WTC11 (cell line): Measurements from ENCODE around the gene STARD9. TPM values are rescaled to one million over a fixed set of nuclear protein-coding genes. Genes with fewer than 3 reads are reported as not detected.

Experiments used
- ATAC-seq: fragments of 200-7000 bp; cut with Tn5 transposase; 2 replicates; pipeline ENCODE4 v1.10.0; 2021; ENCODE audit warnings: mild to moderate bottlenecking, moderate library complexity
- CTCF ChIA-PET: fragments of 300-600 bp; sonication (Branson Sonifier 250); formaldehyde crosslinking; loops from one replicate; lab custom pipeline; 2021; ENCODE audit warnings: antibody characterized with exemption; lab: Charles Lee
- POLR2A ChIA-PET: fragments of 350-600 bp; sonication (Branson Sonifier 250); formaldehyde crosslinking; loops from one replicate; lab custom pipeline; 2021; ENCODE audit warnings: antibody characterized with exemption; lab: Charles Lee
- DNase-seq: peaks from one replicate; pipeline ENCODE4 v3.0.0; 2021; ENCODE audit warnings: low spot score
- H3K27ac Mint-ChIP-seq: 2 replicates; pipeline ENCODE4 v1.8.0; 2021; ENCODE audit warnings: mixed read lengths
- H3K27me3 Mint-ChIP-seq: 2 replicates; pipeline ENCODE4 v1.8.0; 2021; ENCODE audit warnings: low read depth, mild to moderate bottlenecking, moderate library complexity, mixed read lengths
- H3K36me3 Mint-ChIP-seq: 2 replicates; pipeline ENCODE4 v1.8.0; 2021; ENCODE audit warnings: mixed read lengths
- H3K4me1 Mint-ChIP-seq: 2 replicates; pipeline ENCODE4 v1.8.0; 2022; ENCODE audit warnings: mixed read lengths
- H3K4me3 Mint-ChIP-seq: 2 replicates; pipeline ENCODE4 v1.8.0; 2021; ENCODE audit warnings: mild to moderate bottlenecking, moderate library complexity, mixed read lengths
- H3K9me3 Mint-ChIP-seq: 2 replicates; pipeline ENCODE4 v1.8.0; 2021; ENCODE audit warnings: mixed read lengths
- ATF1 ChIP-seq: sonication (generic); formaldehyde crosslinking; IDR thresholded peaks from 2 replicates; pipeline ENCODE4 v1.8.1; 2023; ENCODE audit warnings: mild to moderate bottlenecking, moderate library complexity, missing genetic modification reagents
- GABPB1 ChIP-seq: sonication (generic); formaldehyde crosslinking; IDR thresholded peaks from 2 replicates; pipeline ENCODE4 v1.8.1; 2023; ENCODE audit warnings: mild to moderate bottlenecking, missing genetic modification reagents
- JUN ChIP-seq: sonication (generic); formaldehyde crosslinking; IDR thresholded peaks from 2 replicates; pipeline ENCODE4 v1.8.0; 2023; ENCODE audit warnings: mild to moderate bottlenecking, missing genetic modification reagents
- MXD4 ChIP-seq: fragments of 250-450 bp; sonication (Bioruptor Pico); IDR thresholded peaks from 2 replicates; pipeline ENCODE4 v1.8.0; 2021; ENCODE audit warnings: mild to moderate bottlenecking, moderate library complexity, borderline replicate concordance
- MYBL2 ChIP-seq: sonication (generic); formaldehyde crosslinking; IDR thresholded peaks from 2 replicates; pipeline ENCODE4 v1.8.1; 2023; ENCODE audit warnings: mild to moderate bottlenecking, moderate library complexity, missing genetic modification reagents
- RELA ChIP-seq: sonication (generic); formaldehyde crosslinking; IDR thresholded peaks from 2 replicates; pipeline ENCODE4 v1.8.1; 2022; ENCODE audit warnings: missing genetic modification reagents, mild to moderate bottlenecking, borderline replicate concordance
- SP1 ChIP-seq: sonication (generic); formaldehyde crosslinking; conservative IDR thresholded peaks from 2 replicates; pipeline ENCODE4 v1.8.1; 2022; ENCODE audit warnings: missing genetic modification reagents
- TEAD1 ChIP-seq: sonication (generic); formaldehyde crosslinking; IDR thresholded peaks from 2 replicates; pipeline ENCODE4 v1.8.0; 2022; ENCODE audit warnings: mild to moderate bottlenecking, missing genetic modification reagents
- ZNF317 ChIP-seq: sonication (generic); formaldehyde crosslinking; IDR thresholded peaks from 2 replicates; pipeline ENCODE4 v1.8.1; 2023; ENCODE audit warnings: low read depth, mild to moderate bottlenecking, moderate library complexity, missing genetic modification reagents, borderline replicate concordance
- ZNF416 ChIP-seq: fragments of 250-450 bp; sonication (Bioruptor Pico); IDR thresholded peaks from 2 replicates; pipeline ENCODE4 v1.9.0; 2021; ENCODE audit warnings: mild to moderate bottlenecking, inconsistent platforms
- total RNA-seq: library from RNA; stranded (reverse); gene quantifications from 3 replicates; pipeline ENCODE4 v1.2.3, GENCODE V29; 2021
- TF ChIP-seq, protein P1 (sequence below): sonication (generic); formaldehyde crosslinking; IDR thresholded peaks from 2 replicates; pipeline ENCODE4 v1.8.0; 2023; ENCODE audit warnings: missing genetic modification reagents
- TF ChIP-seq, protein P2 (sequence below): sonication (generic); formaldehyde crosslinking; IDR thresholded peaks from 2 replicates; pipeline ENCODE4 v1.8.1; 2022; ENCODE audit warnings: mild to moderate bottlenecking, missing genetic modification reagents, moderate library complexity, borderline replicate concordance
- TF ChIP-seq, protein P3 (sequence below): fragments of 250-450 bp; sonication (Bioruptor Pico); IDR thresholded peaks from 2 replicates; pipeline ENCODE4 v1.9.0; 2021; ENCODE audit warnings: mild to moderate bottlenecking
- TF ChIP-seq, protein P4 (sequence below): fragments of 250-450 bp; sonication (Bioruptor Pico); IDR thresholded peaks from 2 replicates; pipeline ENCODE4 v1.9.0; 2021; ENCODE audit warnings: moderate library complexity, mild to moderate bottlenecking, inconsistent platforms, borderline replicate concordance
- TF ChIP-seq, protein P5 (sequence below): sonication (generic); formaldehyde crosslinking; IDR thresholded peaks from 2 replicates; pipeline ENCODE4 v1.8.1; 2022; ENCODE audit warnings: low read depth, mild to moderate bottlenecking, moderate library complexity, missing genetic modification reagents, borderline replicate concordance

STARD9 gene
- total RNA-seq, 1 experiment from 2014 or later, result 5.7 TPM

DNA sequence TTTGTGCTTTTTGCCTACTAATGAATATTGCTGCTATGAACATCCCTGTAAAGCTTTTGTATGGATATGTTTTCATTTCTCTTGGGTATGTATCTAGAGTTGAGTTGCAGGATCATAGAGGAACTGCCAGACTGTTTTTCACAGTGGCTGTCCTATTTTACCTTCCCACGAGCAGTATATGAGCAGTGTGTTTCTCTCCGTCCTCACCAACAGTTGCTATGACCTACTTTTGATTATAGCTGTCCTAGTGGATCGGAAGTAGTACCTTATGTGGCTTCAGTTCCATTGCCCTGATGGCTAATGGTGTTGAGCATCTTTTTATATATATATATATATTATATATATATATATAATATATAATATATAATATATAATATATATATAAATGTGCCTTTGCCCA is 136.3 kb downstream of the STARD9 start (continued):
- TF ChIP-seq MXD4 (CRISPR knock-in tag), result no peak
- TF ChIP-seq RELA (CRISPR knock-in tag), result no peak
- TF ChIP-seq, protein P1, sequence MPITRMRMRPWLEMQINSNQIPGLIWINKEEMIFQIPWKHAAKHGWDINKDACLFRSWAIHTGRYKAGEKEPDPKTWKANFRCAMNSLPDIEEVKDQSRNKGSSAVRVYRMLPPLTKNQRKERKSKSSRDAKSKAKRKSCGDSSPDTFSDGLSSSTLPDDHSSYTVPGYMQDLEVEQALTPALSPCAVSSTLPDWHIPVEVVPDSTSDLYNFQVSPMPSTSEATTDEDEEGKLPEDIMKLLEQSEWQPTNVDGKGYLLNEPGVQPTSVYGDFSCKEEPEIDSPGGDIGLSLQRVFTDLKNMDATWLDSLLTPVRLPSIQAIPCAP (CRISPR knock-in tag), result no peak
- TF ChIP-seq MYBL2 (CRISPR knock-in tag), result no peak

DNA sequence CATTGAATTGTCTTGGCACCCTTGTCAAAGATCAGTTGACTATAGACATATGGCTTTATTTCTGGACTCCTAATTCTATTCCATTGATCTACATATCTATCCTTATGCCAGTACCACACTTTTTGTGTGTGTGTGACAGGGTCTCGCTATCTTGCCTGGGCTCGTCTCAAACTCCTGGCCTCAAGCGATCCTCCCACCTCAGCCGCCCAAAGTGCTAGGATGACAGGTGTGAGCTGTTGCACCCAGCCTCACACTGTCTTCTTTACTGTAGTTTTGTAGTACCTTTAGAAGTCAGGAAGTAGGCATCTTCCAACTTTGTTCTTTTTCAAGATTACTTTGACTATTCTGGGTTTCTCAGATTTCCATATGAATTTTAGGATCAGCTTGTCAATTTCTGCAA is 137.2 kb downstream of the STARD9 start:
- no peak overlapping the region for H3K27ac Mint-ChIP-seq
- TF ChIP-seq, protein P2, sequence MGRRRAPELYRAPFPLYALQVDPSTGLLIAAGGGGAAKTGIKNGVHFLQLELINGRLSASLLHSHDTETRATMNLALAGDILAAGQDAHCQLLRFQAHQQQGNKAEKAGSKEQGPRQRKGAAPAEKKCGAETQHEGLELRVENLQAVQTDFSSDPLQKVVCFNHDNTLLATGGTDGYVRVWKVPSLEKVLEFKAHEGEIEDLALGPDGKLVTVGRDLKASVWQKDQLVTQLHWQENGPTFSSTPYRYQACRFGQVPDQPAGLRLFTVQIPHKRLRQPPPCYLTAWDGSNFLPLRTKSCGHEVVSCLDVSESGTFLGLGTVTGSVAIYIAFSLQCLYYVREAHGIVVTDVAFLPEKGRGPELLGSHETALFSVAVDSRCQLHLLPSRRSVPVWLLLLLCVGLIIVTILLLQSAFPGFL (CRISPR knock-in tag), result no peak
- TF ChIP-seq, protein P3, sequence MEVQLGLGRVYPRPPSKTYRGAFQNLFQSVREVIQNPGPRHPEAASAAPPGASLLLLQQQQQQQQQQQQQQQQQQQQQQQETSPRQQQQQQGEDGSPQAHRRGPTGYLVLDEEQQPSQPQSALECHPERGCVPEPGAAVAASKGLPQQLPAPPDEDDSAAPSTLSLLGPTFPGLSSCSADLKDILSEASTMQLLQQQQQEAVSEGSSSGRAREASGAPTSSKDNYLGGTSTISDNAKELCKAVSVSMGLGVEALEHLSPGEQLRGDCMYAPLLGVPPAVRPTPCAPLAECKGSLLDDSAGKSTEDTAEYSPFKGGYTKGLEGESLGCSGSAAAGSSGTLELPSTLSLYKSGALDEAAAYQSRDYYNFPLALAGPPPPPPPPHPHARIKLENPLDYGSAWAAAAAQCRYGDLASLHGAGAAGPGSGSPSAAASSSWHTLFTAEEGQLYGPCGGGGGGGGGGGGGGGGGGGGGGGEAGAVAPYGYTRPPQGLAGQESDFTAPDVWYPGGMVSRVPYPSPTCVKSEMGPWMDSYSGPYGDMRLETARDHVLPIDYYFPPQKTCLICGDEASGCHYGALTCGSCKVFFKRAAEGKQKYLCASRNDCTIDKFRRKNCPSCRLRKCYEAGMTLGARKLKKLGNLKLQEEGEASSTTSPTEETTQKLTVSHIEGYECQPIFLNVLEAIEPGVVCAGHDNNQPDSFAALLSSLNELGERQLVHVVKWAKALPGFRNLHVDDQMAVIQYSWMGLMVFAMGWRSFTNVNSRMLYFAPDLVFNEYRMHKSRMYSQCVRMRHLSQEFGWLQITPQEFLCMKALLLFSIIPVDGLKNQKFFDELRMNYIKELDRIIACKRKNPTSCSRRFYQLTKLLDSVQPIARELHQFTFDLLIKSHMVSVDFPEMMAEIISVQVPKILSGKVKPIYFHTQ (CRISPR knock-in tag), result no peak
- TF ChIP-seq ZNF416 (CRISPR knock-in tag), result no peak
- TF ChIP-seq, protein P4, sequence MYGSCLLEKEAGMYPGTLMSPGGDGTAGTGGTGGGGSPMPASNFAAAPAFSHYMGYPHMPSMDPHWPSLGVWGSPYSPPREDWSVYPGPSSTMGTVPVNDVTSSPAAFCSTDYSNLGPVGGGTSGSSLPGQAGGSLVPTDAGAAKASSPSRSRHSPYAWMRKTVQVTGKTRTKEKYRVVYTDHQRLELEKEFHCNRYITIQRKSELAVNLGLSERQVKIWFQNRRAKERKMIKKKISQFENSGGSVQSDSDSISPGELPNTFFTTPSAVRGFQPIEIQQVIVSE (CRISPR knock-in tag), result no peak
- no peak for TF ChIP-seq ATF1 (CRISPR knock-in tag)
- ChIA-PET CTCF (interaction anchor here (1.2 to 1.4 kb wide), 2 partner anchors 11 to 214 kb away, joined by 3 to 4 read pairs; no protein-coding TSS in a partner anchor), POLR2A (no interaction called here)
- H3K36me3 Mint-ChIP-seq, result no peaks in the 10 kb centered on the region
- no peaks in the 10 kb centered on the region for H3K27me3 Mint-ChIP-seq
- ATAC-seq (no peak), DNase-seq (no peak)
- H3K4me3 Mint-ChIP-seq, result no peak overlapping the region
- H3K9me3 Mint-ChIP-seq, result no peaks in the 10 kb centered on the region
- H3K4me1 Mint-ChIP-seq, result no peaks in the 10 kb centered on the region

DNA sequence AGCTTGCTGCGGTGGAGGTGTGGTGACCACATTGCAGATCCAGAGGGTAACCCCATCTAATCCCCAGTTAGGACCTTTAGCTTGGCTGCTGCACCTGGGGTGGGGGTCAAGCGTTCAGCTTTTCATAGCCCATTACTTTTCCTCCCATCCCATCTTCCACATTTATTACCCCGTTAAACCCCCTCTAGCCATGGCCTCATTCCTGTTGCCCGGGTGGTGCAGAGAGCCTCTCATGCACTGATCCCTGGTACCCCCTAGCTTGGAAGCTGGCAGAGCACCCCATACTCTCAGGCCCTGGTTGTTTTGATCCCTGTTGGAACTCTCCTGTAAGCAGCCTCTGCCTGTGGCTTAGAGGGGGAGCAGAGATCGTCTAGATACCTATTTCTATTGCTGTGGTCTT is 140.7 kb downstream of the STARD9 start:
- DNase-seq, result no peak
- Mint-ChIP-seq H3K4me3 (no peak overlapping the region), H3K27me3 (no peaks in the 10 kb centered on the region), H3K27ac (no peak overlapping the region), H3K9me3 (no peaks in the 10 kb centered on the region), H3K4me1 (no peaks in the 10 kb centered on the region), H3K36me3 (no peaks in the 10 kb centered on the region)
- no peak for ATAC-seq
- CTCF ChIA-PET, result interaction anchor here (1.2 to 1.8 kb wide), 3 partner anchors 210 to 509 kb away, joined by 3 to 5 read pairs (median 5); no protein-coding TSS in a partner anchor
- TF ChIP-seq GABPB1 (CRISPR knock-in tag) (no peak), JUN (CRISPR knock-in tag) (no peak), SP1 (no peak), TEAD1 (no peak), ZNF317 (no peak)
- TF ChIP-seq, protein P5, sequence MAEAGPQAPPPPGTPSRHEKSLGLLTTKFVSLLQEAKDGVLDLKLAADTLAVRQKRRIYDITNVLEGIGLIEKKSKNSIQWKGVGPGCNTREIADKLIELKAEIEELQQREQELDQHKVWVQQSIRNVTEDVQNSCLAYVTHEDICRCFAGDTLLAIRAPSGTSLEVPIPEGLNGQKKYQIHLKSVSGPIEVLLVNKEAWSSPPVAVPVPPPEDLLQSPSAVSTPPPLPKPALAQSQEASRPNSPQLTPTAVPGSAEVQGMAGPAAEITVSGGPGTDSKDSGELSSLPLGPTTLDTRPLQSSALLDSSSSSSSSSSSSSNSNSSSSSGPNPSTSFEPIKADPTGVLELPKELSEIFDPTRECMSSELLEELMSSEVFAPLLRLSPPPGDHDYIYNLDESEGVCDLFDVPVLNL (CRISPR knock-in tag), result no peak
- POLR2A ChIA-PET, result no interaction called here
